ENCODE measurements around the gene GET3.
A peak's percentile ranks its signal among the peaks of the same experiment; 100 is the strongest.

The GET3 gene

GRCh38 chr19:12754465-12755196 is 17.3 kb downstream of the GET3 start:
- no peak for DNase-seq

- DNase-seq = no peak
These were observed 19.0 kb downstream of the GET3 start for GRCh38 chr19:12756150-12756883.

GRCh38 chr19:12757544-12758274 is 20.4 kb downstream of the GET3 start:
- peak; percentile 64 to 85 for DNase-seq

- no peak for DNase-seq
These were observed 22.4 kb downstream of the GET3 start for GRCh38 chr19:12759686-12760085.

- DNase-seq = no peak
These were observed 25.8 kb downstream of the GET3 start for GRCh38 chr19:12763100-12763499.

GRCh38 chr19:12764698-12765097 is 27.4 kb downstream of the GET3 start:
- no peak for DNase-seq

GRCh38 chr19:12766051-12766521 is 28.8 kb downstream of the GET3 start:
- peak; percentile 67 to 83 for DNase-seq

- DNase-seq = no peak
These were observed 29.9 kb downstream of the GET3 start for GRCh38 chr19:12767150-12767549.

- DNase-seq = no peak
These were observed 30.4 kb downstream of the GET3 start for GRCh38 chr19:12767666-12768065.

GRCh38 chr19:12769689-12770088 is 32.4 kb downstream of the GET3 start:
- DNase-seq = no peak

- DNase-seq = no peak
These were observed 33.6 kb downstream of the GET3 start for GRCh38 chr19:12770922-12771321.

GRCh38 chr19:12772323-12772722 is 35.0 kb downstream of the GET3 start:
- DNase-seq = no peak

- DNase-seq = peak in 1 of 2 donors; percentile 9
These were observed 36.3 kb downstream of the GET3 start for GRCh38 chr19:12773571-12773970.

- no peak for DNase-seq
These were observed 37.6 kb downstream of the GET3 start, which contains the start of gene HOOK2 for GRCh38 chr19:12774588-12775555. TSS of gene HOOK2 (minus strand) at chr19:12775552. CDS start at chr19:12775449, 103 bp downstream.

GRCh38 chr19:12777217-12778016 is 40.1 kb downstream of the GET3 start:
- DNase-seq = peak; percentile 57 to 91

- DNase-seq = no peak
These were observed 41.0 kb downstream of the GET3 start for GRCh38 chr19:12778017-12778904.

- no peak for DNase-seq
These were observed 41.5 kb downstream of the GET3 start for GRCh38 chr19:12778905-12779161.

GRCh38 chr19:12779162-12779993 is 42.1 kb downstream of the GET3 start:
- DNase-seq = no peak

- DNase-seq = no peak
These were observed 44.8 kb downstream of the GET3 start for GRCh38 chr19:12782174-12782423.

All from inflammatory macrophage treated with lipopolysaccharide for 1 hour (primary cell).